SKM-1 treated with dmso at 0.1 percent for 144 hours (cell line): Measurements from ENCODE around the gene YY1.

Experiments used
- DNase-seq: peaks from one replicate; lab custom pipeline; 2025; ENCODE audit not compliant: unreplicated experiment; lab: John Stamatoyannopoulos, UW

YY1 gene

DNA sequence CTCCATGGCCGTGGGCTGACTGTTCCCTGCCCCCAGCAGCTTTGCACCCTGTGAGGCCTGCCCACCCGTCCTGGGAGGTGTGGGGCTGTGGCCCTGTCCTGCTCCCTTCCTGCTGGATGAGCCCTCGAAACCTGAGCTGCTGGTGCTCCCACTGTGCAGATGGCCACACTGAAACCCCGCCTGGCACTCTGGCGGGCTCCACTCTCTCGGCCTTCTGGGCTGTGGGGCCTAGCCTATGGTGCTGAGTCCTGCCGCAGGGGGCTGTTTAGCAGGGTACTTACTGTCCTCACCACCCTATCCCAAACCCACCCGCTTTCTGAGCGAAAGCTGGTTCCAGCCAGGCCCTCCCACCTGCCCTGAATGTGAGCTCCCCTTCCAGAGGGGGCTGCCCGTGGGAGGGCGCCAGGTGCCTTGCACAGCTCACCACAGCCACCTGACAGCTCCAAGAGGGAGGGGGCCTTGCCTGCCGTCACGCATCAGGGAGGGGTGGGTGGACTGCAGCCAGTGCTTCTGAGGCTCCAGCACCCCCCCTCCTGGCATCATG is 91.5 kb downstream of the YY1 start:
- DNase-seq: no peak

DNA sequence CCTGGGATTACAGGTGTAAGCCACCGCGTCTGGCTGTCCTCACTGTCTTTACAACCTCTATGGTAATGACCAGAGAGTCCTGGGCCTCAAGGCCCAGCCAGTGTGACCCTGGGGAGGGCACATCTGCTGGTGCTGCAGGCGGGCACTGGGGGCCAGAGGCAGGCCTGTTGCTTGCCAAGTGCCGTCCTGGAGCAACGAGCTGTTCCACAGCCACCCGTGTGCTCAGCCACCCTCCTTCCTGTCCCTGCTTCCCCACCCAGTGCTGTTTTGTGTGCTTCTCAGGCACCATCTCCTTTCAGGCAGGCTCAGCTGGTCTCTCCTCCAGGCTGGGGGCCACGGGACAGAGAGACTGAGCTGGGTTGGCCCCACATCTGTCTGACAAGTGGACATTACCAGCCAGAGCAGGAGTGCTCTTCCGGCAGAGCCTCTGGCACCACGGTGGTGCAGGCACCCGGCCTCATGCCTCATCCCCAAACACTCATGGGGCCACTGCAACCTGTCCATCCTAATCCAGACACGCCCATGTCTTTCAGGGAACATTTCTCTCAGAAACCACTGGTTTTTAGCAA is 93.2 kb downstream of the YY1 start:
- no peak for DNase-seq
